LNCaP clone FGC (cell line): ENCODE data around the gene EPPIN.
A peak's percentile ranks its signal among the peaks of the same experiment; 100 is the strongest.

ENCODE experiments used
- DNase-seq: peaks from one replicate; pipeline ENCODE4 v3.0.0-alpha.2; 2011; ENCODE audit warnings: low read depth
- H3K4me3 ChIP-seq: 2 replicates; pipeline ENCODE4 v1.5.1; 2011; ENCODE audit warnings: mild to moderate bottlenecking, low read depth, low read length, control low read depth
- CTCF ChIP-seq: IDR thresholded peaks from 2 replicates; pipeline ENCODE4 v1.5.1; 2012; ENCODE audit warnings: mild to moderate bottlenecking; ENCODE audit not compliant: control insufficient read depth, insufficient read depth; ENCODE audit errors: extremely low read depth

Gene EPPIN

GRCh38 chr20:45538209-45538799, 8.9 kb downstream of the EPPIN start:
- TF ChIP-seq CTCF: no peak
- no peak for DNase-seq
- no peak overlapping the region for H3K4me3 ChIP-seq

GRCh38 chr20:45527294-45527693, 19.9 kb downstream of the EPPIN start:
- H3K4me3 ChIP-seq: no peak overlapping the region
- TF ChIP-seq CTCF: no peak
- DNase-seq: no peak

GRCh38 chr20:45523821-45524220, 23.4 kb downstream of the EPPIN start:
- H3K4me3 ChIP-seq: no peak overlapping the region
- TF ChIP-seq CTCF: no peak
- no peak for DNase-seq

GRCh38 chr20:45518282-45518681, 28.9 kb downstream of the EPPIN start:
- no peak for DNase-seq
- no peak overlapping the region for H3K4me3 ChIP-seq
- no peak for TF ChIP-seq CTCF

- peak; percentile 61 for DNase-seq
- TF ChIP-seq CTCF: no peak
- no peak within 1 kb of the TSS for H3K4me3 ChIP-seq
Observed at GRCh38 chr20:45515147-45515913, 31.9 kb downstream of the EPPIN start, which contains the start of gene SPINT3. Gene SPINT3, minus strand, starts transcription at chr20:45515622. Its CDS starts 14 bp downstream, at chr20:45515608.

- no peak overlapping the region for H3K4me3 ChIP-seq
- DNase-seq: no peak
- no peak for TF ChIP-seq CTCF
Observed at GRCh38 chr20:45510242-45510862, 36.8 kb downstream of the EPPIN start.
